Neutrophil (primary cell): ENCODE data around the gene LIPT2.

Source experiments
- H3K27ac ChIP-seq: fragments of 200-600 bp; sonication (generic); 2 replicates; pipeline ENCODE4 v1.5.1; 2016; ENCODE audit warnings: mild to moderate bottlenecking, moderate library complexity
- H3K27me3 ChIP-seq: fragments of 200-600 bp; sonication (generic); 2 replicates; pipeline ENCODE4 v1.6.0; 2016; ENCODE audit warnings: mild to moderate bottlenecking
- H3K36me3 ChIP-seq: fragments of 200-600 bp; sonication (generic); 2 replicates; pipeline ENCODE4 v1.5.1; 2017
- H3K4me1 ChIP-seq, 2 experiments: fragments of 200-600 bp in 1 of 2; sonication (generic) in 1 of 2; 1 replicate in 1 of 2; 2 replicates in 1 of 2; pipeline versions ENCODE4 v1.5.1 to v1.6.1; 2013 to 2016; ENCODE audit warnings: low read depth in 1 of 2, low read length in 1 of 2, mild to moderate bottlenecking in 1 of 2, moderate library complexity in 1 of 2; ENCODE audit not compliant: control insufficient read depth in 1 of 2, insufficient read depth in 1 of 2
- H3K4me3 ChIP-seq, 2 experiments: fragments of 200-600 bp in 1 of 2; sonication (generic) in 1 of 2; 1 replicate in 1 of 2; 2 replicates in 1 of 2; pipeline ENCODE4 v1.5.1; 2013 to 2016; ENCODE audit warnings: low read depth in 1 of 2, low read length in 1 of 2, mild to moderate bottlenecking in 1 of 2, moderate library complexity in 1 of 2
- H3K9me3 ChIP-seq: fragments of 200-600 bp; sonication (generic); 2 replicates; pipeline ENCODE4 v1.5.1; 2016
- CTCF ChIP-seq: fragments of 200-600 bp; sonication (generic); IDR thresholded peaks from 2 replicates; pipeline ENCODE4 v1.5.1; 2016; ENCODE audit warnings: antibody characterized with exemption

LIPT2 gene

GRCh38 chr11:74459584-74459983, 33.9 kb downstream of the LIPT2 start:
- no peaks in the 10 kb centered on the region for H3K9me3 ChIP-seq
- peaks cover 67 to 86% of the 10 kb centered on the region in 2 experiments for H3K4me1 ChIP-seq
- H3K27ac ChIP-seq = peak overlapping the region; percentile 97
- TF ChIP-seq CTCF = no peak
- no peaks in the 10 kb centered on the region for H3K27me3 ChIP-seq
- peaks cover 49% of the 10 kb centered on the region for H3K36me3 ChIP-seq
- H3K4me3 ChIP-seq = peak overlapping the region; percentile 85 to 95

- peaks cover 64 to 75% of the 10 kb centered on the region in 2 experiments for H3K4me1 ChIP-seq
- peak overlapping the region; percentile 97 for H3K27ac ChIP-seq
- no peak overlapping the region for H3K4me3 ChIP-seq
- H3K27me3 ChIP-seq = no peaks in the 10 kb centered on the region
- H3K9me3 ChIP-seq = no peaks in the 10 kb centered on the region
- peaks cover 72% of the 10 kb centered on the region for H3K36me3 ChIP-seq
- no peak for TF ChIP-seq CTCF
Observed at GRCh38 chr11:74457356-74457755, 36.2 kb downstream of the LIPT2 start.

DNA sequence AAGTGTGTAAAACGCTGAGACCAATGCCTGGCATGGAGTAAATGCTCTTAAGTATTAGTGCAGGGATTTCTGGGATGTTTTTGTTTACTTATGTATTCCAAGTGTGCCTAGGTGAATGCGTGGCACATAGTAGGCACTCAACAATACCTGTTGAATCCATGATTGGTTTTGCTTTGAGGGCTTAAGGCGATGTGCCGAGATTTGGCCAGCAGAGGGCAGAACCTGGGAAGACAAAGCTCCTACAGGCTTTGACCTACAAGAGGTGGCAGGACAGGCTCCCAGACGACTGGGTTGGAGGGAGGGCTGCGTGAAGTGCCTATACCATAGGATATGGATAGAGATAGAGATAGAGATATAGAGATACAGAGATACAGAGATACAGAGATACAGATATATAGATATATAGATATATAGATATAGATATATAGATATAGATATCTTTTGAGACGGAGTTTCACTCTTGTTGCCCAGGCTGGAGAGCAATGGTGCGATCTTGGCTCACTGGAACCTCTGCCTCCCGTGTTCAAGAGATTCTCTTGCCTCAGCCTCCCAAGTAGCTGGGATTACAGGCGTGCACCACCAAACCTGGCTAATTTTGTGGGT, 40.0 kb downstream of the LIPT2 start:
- Histone ChIP-seq H3K36me3 (peaks cover 65% of the 10 kb centered on the region), H3K27ac (peak overlapping the region; percentile 71), H3K9me3 (no peaks in the 10 kb centered on the region), H3K4me3 (no peak overlapping the region), H3K4me1 (peaks cover 63 to 69% of the 10 kb centered on the region in 2 experiments), H3K27me3 (no peaks in the 10 kb centered on the region)
- peak; percentile 88 for TF ChIP-seq CTCF

DNA sequence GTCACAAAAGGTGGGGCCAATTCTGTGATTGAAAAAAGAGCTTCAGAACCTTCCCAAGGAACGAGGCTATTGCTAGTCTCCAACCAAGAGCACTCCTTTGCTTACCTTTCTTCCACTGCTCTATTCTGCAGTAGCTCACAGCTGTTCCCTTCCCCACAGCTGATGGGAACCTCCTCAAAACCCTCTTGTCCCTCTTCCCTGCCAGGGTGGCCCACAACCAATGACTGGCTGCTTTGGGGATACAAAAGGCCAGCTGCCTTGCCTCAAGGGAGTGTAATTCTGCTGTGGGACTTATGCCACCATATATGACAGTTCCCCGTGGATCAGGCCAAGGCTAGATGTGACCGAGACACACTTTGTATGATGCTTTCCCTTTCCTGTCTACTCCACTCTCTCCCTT, 41.2 kb downstream of the LIPT2 start:
- Histone ChIP-seq H3K9me3 (no peaks in the 10 kb centered on the region), H3K27ac (peak overlapping the region; percentile 71), H3K27me3 (no peaks in the 10 kb centered on the region), H3K4me3 (no peak overlapping the region), H3K4me1 (peaks cover 52 to 58% of the 10 kb centered on the region in 2 experiments), H3K36me3 (peaks cover 53% of the 10 kb centered on the region)
- TF ChIP-seq CTCF = no peak

DNA sequence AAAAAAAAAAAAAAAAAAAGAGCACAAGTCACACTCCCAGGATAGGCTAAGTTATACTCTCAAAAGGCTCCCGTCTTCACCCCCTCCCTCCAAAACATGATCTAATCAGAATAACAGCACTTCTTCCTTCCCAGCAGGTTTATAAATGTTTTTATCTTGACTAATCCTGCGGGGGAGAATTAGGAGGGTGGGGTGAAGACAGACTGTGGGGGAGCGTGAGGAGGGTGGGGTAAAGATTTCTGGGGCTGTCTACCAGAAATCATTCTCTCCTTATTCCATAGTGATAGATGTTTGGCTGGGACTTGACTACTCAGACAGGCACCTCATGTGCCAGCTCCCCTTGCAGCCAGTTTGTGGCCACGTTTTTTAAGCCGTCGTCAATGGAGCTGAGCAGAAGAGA, 43.2 kb downstream of the LIPT2 start:
- no peaks in the 10 kb centered on the region for H3K9me3 ChIP-seq
- H3K4me1 ChIP-seq = peaks cover 40 to 48% of the 10 kb centered on the region in 2 experiments
- H3K27ac ChIP-seq = peak overlapping the region; percentile 80
- peaks cover 35% of the 10 kb centered on the region for H3K36me3 ChIP-seq
- no peak for TF ChIP-seq CTCF
- H3K4me3 ChIP-seq = no peak overlapping the region
- H3K27me3 ChIP-seq = no peaks in the 10 kb centered on the region
